Prostate gland (tissue), 2 donors: ENCODE data around the gene PAX8.
"Not testable (repeated sequence)": the region's sequence is repeated elsewhere in the genome, so short reads cannot be mapped to it uniquely, and the experiment has no call there.

Experiments
- POLR2AphosphoS5 ChIP-seq: sonication (generic); formaldehyde crosslinking; IDR thresholded peaks from one replicate; pipeline ENCODE4 v1.6.1; 2017; ENCODE audit warnings: antibody characterized with exemption
- TF ChIP-seq, protein P1 (sequence below), 4 experiments: fragments of 200-600 bp in 2 of 4; fragments of 450-650 bp in 2 of 4; sonication (generic) in 2 of 4; IDR thresholded peaks; 1 replicate in 3 of 4; 2 replicates in 1 of 4; pipeline ENCODE4 v1.5.1; 2016 to 2019; ENCODE audit warnings: antibody characterized with exemption in 4 of 4, mild to moderate bottlenecking in 2 of 4, moderate library complexity in 2 of 4

DNA sequence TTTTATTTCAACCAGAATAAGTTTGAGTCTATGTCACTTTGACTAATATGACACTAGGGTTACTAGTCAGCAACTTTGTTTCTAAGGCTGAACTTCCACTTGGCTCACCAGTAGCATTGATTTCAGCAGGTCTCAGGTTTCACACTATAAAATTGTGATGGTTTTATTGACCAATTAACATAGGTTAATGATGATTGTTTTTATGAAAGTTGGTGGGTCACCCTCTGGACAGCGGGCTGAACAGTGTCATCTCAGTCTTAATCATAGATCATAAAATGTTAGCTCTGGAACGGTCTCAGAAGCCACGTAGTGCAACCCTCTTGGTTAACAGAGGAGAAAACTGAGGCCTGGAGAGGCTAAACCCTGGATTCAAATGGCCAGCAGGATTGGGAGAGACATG is 40.2 kb upstream of the PAX8 start:
- TF ChIP-seq, protein P1, sequence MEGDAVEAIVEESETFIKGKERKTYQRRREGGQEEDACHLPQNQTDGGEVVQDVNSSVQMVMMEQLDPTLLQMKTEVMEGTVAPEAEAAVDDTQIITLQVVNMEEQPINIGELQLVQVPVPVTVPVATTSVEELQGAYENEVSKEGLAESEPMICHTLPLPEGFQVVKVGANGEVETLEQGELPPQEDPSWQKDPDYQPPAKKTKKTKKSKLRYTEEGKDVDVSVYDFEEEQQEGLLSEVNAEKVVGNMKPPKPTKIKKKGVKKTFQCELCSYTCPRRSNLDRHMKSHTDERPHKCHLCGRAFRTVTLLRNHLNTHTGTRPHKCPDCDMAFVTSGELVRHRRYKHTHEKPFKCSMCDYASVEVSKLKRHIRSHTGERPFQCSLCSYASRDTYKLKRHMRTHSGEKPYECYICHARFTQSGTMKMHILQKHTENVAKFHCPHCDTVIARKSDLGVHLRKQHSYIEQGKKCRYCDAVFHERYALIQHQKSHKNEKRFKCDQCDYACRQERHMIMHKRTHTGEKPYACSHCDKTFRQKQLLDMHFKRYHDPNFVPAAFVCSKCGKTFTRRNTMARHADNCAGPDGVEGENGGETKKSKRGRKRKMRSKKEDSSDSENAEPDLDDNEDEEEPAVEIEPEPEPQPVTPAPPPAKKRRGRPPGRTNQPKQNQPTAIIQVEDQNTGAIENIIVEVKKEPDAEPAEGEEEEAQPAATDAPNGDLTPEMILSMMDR (IDR thresholded peaks at IDR 0.05) = not testable (repeated sequence)
- not testable (repeated sequence) for TF ChIP-seq POLR2AphosphoS5
